HepG2 (cell line): ENCODE results near the gene SIGLEC10. TPM values are rescaled to one million over a fixed set of nuclear protein-coding genes. Genes with fewer than 3 reads are reported as not detected.

Experiments
- AHDC1 ChIP-seq: sonication (generic); formaldehyde crosslinking; IDR thresholded peaks from 2 replicates; pipeline ENCODE4 v1.5.1; 2020; ENCODE audit warnings: mild to moderate bottlenecking, missing genetic modification reagents, borderline replicate concordance
- CEBPG ChIP-seq: IDR thresholded peaks from 2 replicates; pipeline ENCODE4 v1.6.1; 2016
- FOXA3 ChIP-seq: IDR thresholded peaks from 2 replicates; pipeline ENCODE4 v1.6.1; 2016; ENCODE audit warnings: missing genetic modification reagents, missing compliant biosample characterization
- GATAD2A ChIP-seq: IDR thresholded peaks from 2 replicates; pipeline ENCODE4 v1.6.1; 2016
- HOXA9 ChIP-seq: sonication (generic); formaldehyde crosslinking; IDR thresholded peaks from 2 replicates; pipeline ENCODE4 v1.8.1; 2022; ENCODE audit warnings: missing genetic modification reagents, mild to moderate bottlenecking, moderate library complexity, borderline replicate concordance
- NR0B2 ChIP-seq: sonication (generic); formaldehyde crosslinking; IDR thresholded peaks from 2 replicates; pipeline ENCODE4 v1.4.0; 2020; ENCODE audit warnings: mild to moderate bottlenecking, missing genetic modification reagents
- PATZ1 ChIP-seq: sonication (generic); formaldehyde crosslinking; IDR thresholded peaks from 2 replicates; pipeline ENCODE4 v1.4.0; 2020; ENCODE audit warnings: missing genetic modification reagents
- RXRA ChIP-seq: sonication (generic); formaldehyde crosslinking; IDR thresholded peaks from 2 replicates; pipeline ENCODE4 v1.5.1; 2020; ENCODE audit warnings: missing genetic modification reagents
- SOX6 ChIP-seq, 2 experiments: fragments of 450-650 bp in 1 of 2; sonication (generic) in 1 of 2; formaldehyde crosslinking in 1 of 2; IDR thresholded peaks; 2 replicates each; pipeline versions ENCODE4 v1.4.0 to v1.6.1; 2017 to 2020; ENCODE audit warnings: antibody characterized with exemption in 1 of 2, mild to moderate bottlenecking in 1 of 2, missing genetic modification reagents in 1 of 2
- SRSF1 ChIP-seq: fragments of 200-400 bp; formaldehyde crosslinking; optimal IDR thresholded peaks from 2 replicates; pipeline ENCODE3; 2017; ENCODE audit warnings: mild to moderate bottlenecking, low read depth, low read length, moderate library complexity
- ZBTB3 ChIP-seq: sonication (generic); formaldehyde crosslinking; IDR thresholded peaks from 2 replicates; pipeline ENCODE4 v1.4.0; 2020; ENCODE audit warnings: low read depth, mild to moderate bottlenecking, moderate library complexity, missing genetic modification reagents, borderline replicate concordance
- ZMYM4 ChIP-seq: sonication (generic); formaldehyde crosslinking; IDR thresholded peaks from 2 replicates; pipeline ENCODE4 v1.8.1; 2023; ENCODE audit warnings: mild to moderate bottlenecking, missing genetic modification reagents
- ZNF251 ChIP-seq: sonication (generic); formaldehyde crosslinking; IDR thresholded peaks from 2 replicates; pipeline ENCODE4 v1.9.0; 2021; ENCODE audit warnings: mild to moderate bottlenecking, missing genetic modification reagents
- ZNF276 ChIP-seq: sonication (generic); formaldehyde crosslinking; IDR thresholded peaks from 2 replicates; pipeline ENCODE4 v1.4.0; 2020; ENCODE audit warnings: mild to moderate bottlenecking, low read depth, missing genetic modification reagents
- ZNF333 ChIP-seq: sonication (generic); formaldehyde crosslinking; IDR thresholded peaks from 2 replicates; pipeline ENCODE4 v1.4.0; 2020; ENCODE audit warnings: mild to moderate bottlenecking, missing genetic modification reagents, borderline replicate concordance
- ZNF431 ChIP-seq: sonication (generic); formaldehyde crosslinking; IDR thresholded peaks from 2 replicates; pipeline ENCODE4 v1.9.0; 2022; ENCODE audit warnings: missing genetic modification reagents, low read depth, mild to moderate bottlenecking, borderline replicate concordance
- ZNF776 ChIP-seq: sonication (generic); formaldehyde crosslinking; IDR thresholded peaks from 2 replicates; pipeline ENCODE4 v1.4.0; 2020; ENCODE audit warnings: mild to moderate bottlenecking, missing genetic modification reagents
- polyA plus RNA-seq, 8 experiments: library from polyadenylated mRNA; depleted of rRNA in 3 of 8; stranded (reverse) in 7 of 8; unstranded in 1 of 8; fragments of >200 nt; fragmentation: Illumina TruSeq in 4 of 8; extraction: Trizol in 4 of 8; gene quantifications; 2 replicates each; pipeline versions ENCODE4 v1.2.1 to v1.2.3, GENCODE V29; 2011 to 2016; ENCODE audit warnings: low read depth in 4 of 8, missing spikeins in 1 of 8, mixed read lengths in 1 of 8; ENCODE audit not compliant: insufficient read depth in 1 of 8
- total RNA-seq, 5 experiments: library from RNA; depleted of rRNA; stranded (reverse); fragments of >200 nt; fragmentation: Illumina TruSeq; extraction: Trizol; gene quantifications; 2 replicates each; pipeline ENCODE4 v1.2.3, GENCODE V29; 2016; ENCODE audit warnings: low read depth in 1 of 5
- TF ChIP-seq, protein P1 (sequence below): sonication (generic); formaldehyde crosslinking; IDR thresholded peaks from 2 replicates; pipeline ENCODE4 v1.5.0; 2020; ENCODE audit warnings: mild to moderate bottlenecking, missing genetic modification reagents

SIGLEC10 gene
- total and polyA plus RNA-seq, 2 of the 13 experiments (the other 11 are each of a cell fraction or from before 2014, with no cell fraction given), result not detected

GRCh38 chr19:51431124-51431523 is 13.7 kb upstream of the SIGLEC10 start (continued):
- TF ChIP-seq, protein P1, sequence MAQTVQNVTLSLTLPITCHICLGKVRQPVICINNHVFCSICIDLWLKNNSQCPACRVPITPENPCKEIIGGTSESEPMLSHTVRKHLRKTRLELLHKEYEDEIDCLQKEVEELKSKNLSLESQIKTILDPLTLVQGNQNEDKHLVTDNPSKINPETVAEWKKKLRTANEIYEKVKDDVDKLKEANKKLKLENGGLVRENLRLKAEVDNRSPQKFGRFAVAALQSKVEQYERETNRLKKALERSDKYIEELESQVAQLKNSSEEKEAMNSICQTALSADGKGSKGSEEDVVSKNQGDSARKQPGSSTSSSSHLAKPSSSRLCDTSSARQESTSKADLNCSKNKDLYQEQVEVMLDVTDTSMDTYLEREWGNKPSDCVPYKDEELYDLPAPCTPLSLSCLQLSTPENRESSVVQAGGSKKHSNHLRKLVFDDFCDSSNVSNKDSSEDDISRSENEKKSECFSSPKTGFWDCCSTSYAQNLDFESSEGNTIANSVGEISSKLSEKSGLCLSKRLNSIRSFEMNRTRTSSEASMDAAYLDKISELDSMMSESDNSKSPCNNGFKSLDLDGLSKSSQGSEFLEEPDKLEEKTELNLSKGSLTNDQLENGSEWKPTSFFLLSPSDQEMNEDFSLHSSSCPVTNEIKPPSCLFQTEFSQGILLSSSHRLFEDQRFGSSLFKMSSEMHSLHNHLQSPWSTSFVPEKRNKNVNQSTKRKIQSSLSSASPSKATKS (CRISPR knock-in tag), result no peak
- no peak for TF ChIP-seq ZNF276 (CRISPR knock-in tag)
- peak; percentile 82 for TF ChIP-seq CEBPG
- no peak for TF ChIP-seq GATAD2A (CRISPR knock-in tag)
- no peak for TF ChIP-seq RXRA (CRISPR knock-in tag)
- TF ChIP-seq NR0B2, result no peak
- TF ChIP-seq AHDC1 (CRISPR knock-in tag), result no peak
- no peak for TF ChIP-seq ZMYM4 (CRISPR knock-in tag)
- no peak for TF ChIP-seq SOX6 (IDR thresholded peaks at IDR 0.05)
- TF ChIP-seq SOX6 (CRISPR knock-in tag; IDR thresholded peaks at IDR 0.05), result no peak
- no peak for TF ChIP-seq ZBTB3 (CRISPR knock-in tag)
- TF ChIP-seq ZNF431 (CRISPR knock-in tag), result no peak
- no peak for TF ChIP-seq SRSF1
- peak; percentile 71 for TF ChIP-seq FOXA3 (CRISPR knock-in tag)
- TF ChIP-seq ZNF251 (CRISPR knock-in tag), result no peak
- TF ChIP-seq PATZ1, result no peak
- TF ChIP-seq ZNF776, result no peak
- no peak for TF ChIP-seq HOXA9 (CRISPR knock-in tag)
- no peak for TF ChIP-seq ZNF333 (CRISPR knock-in tag)
